A549 (cell line): ENCODE measurements around the gene HSFX3.
"Not testable (repeated sequence)": the region's sequence is repeated elsewhere in the genome, so short reads cannot be mapped to it uniquely, and the experiment has no call there.

ENCODE experiments used
- CEBPB ChIP-seq, 2 experiments: fragments of >200 bp in 1 of 2; sonication (Bioruptor Twin) in 1 of 2; formaldehyde crosslinking in 1 of 2; IDR thresholded peaks; 2 replicates each; pipeline ENCODE4 v1.6.1; 2012 to 2016
- CTCF ChIP-seq: fragments of >200 bp; sonication (Bioruptor Twin); formaldehyde crosslinking; IDR thresholded peaks from 3 replicates; pipeline ENCODE4 v1.5.1; 2016
- EP300 ChIP-seq, 2 experiments: fragments of >200 bp; sonication (Bioruptor Twin); formaldehyde crosslinking; IDR thresholded peaks; 2 replicates in 1 of 2; 3 replicates in 1 of 2; pipeline ENCODE4 v1.6.1; 2016 to 2017
- FOSL2 ChIP-seq, 2 experiments: fragments of 450-650 bp in 1 of 2; fragments of >200 bp in 1 of 2; sonication (Bioruptor Twin) in 1 of 2; formaldehyde crosslinking; IDR thresholded peaks; 2 replicates each; pipeline versions ENCODE4 v1.5.0 to v1.6.1; 2016 to 2020; ENCODE audit warnings: mild to moderate bottlenecking in 1 of 2, moderate library complexity in 1 of 2
- NFE2L2 ChIP-seq: fragments of 150-350 bp; conservative IDR thresholded peaks from 2 replicates; pipeline ENCODE4 v1.6.1; 2014; ENCODE audit warnings: low read length
- POLR2A ChIP-seq: IDR thresholded peaks from 2 replicates; pipeline ENCODE4 v1.6.1; 2012; ENCODE audit warnings: mild to moderate bottlenecking, low read length
- RCOR1 ChIP-seq: fragments of 150-350 bp; IDR thresholded peaks from 2 replicates; pipeline ENCODE4 v1.6.1; 2014; ENCODE audit warnings: antibody characterized with exemption, low read length, low read depth
- RFX5 ChIP-seq: fragments of 450-650 bp; IDR thresholded peaks from 2 replicates; pipeline ENCODE4 v1.7.1; 2014; ENCODE audit warnings: antibody characterized with exemption, mild to moderate bottlenecking, moderate library complexity
- SREBF2 ChIP-seq: fragments of 450-650 bp; IDR thresholded peaks from 2 replicates; pipeline ENCODE4 v1.6.1; 2014; ENCODE audit warnings: mild to moderate bottlenecking, moderate library complexity
- TP53 ChIP-seq: fragments of 250-450 bp; sonication (Bioruptor Pico); IDR thresholded peaks from 2 replicates; pipeline ENCODE4 v1.5.0; 2021; ENCODE audit warnings: mild to moderate bottlenecking, moderate library complexity
- TF ChIP-seq, protein P1 (sequence below): fragments of 450-650 bp; IDR thresholded peaks from 2 replicates; pipeline ENCODE4 v1.6.1; 2014; ENCODE audit warnings: antibody characterized with exemption

GRCh38 chrX:149551939-149552248, 2.2 kb upstream of the HSFX3 start:
- not testable (repeated sequence) for TF ChIP-seq POLR2A; CEBPB (IDR thresholded peaks at IDR 0.05); CTCF; NFE2L2; EP300 (IDR thresholded peaks at IDR 0.05); TP53 (CRISPR knock-in tag); RFX5; RCOR1; FOSL2 (IDR thresholded peaks at IDR 0.05); FOSL2 (CRISPR knock-in tag; IDR thresholded peaks at IDR 0.05); SREBF2
- TF ChIP-seq, protein P1, sequence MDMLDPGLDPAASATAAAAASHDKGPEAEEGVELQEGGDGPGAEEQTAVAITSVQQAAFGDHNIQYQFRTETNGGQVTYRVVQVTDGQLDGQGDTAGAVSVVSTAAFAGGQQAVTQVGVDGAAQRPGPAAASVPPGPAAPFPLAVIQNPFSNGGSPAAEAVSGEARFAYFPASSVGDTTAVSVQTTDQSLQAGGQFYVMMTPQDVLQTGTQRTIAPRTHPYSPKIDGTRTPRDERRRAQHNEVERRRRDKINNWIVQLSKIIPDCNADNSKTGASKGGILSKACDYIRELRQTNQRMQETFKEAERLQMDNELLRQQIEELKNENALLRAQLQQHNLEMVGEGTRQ, result not testable (repeated sequence)
